Thymus (tissue), 14 donors: ENCODE data around the gene PLAC8. TPM values are rescaled to one million over a fixed set of nuclear protein-coding genes. Genes with fewer than 3 reads are reported as not detected.
"Not testable (repeated sequence)": the region's sequence is repeated elsewhere in the genome, so short reads cannot be mapped to it uniquely, and the experiment has no call there.

Source experiments
- DNase-seq, 9 donors: peaks; one replicate each; pipeline ENCODE4 v3.0.0-alpha.2; 2013; ENCODE audit warnings: low spot score in 9 of 9, low read depth in 6 of 9, missing footprints in 1 of 9
- H3K27ac ChIP-seq, 2 donors: one replicate each; pipeline ENCODE4 v1.5.1; 2013; ENCODE audit warnings: control low read depth in 1 of 2, low read depth in 1 of 2, low read length in 1 of 2, mild to moderate bottlenecking in 1 of 2, moderate library complexity in 1 of 2
- H3K27me3 ChIP-seq, 2 donors: one replicate each; pipeline ENCODE4 v1.5.1; 2013; ENCODE audit warnings: low read length in 1 of 2; ENCODE audit not compliant: control insufficient read depth in 2 of 2, insufficient read depth in 1 of 2
- H3K36me3 ChIP-seq, 2 donors: one replicate each; pipeline ENCODE4 v1.5.1; 2013; ENCODE audit warnings: low read length in 1 of 2, mild to moderate bottlenecking in 1 of 2, moderate library complexity in 1 of 2; ENCODE audit not compliant: control insufficient read depth in 2 of 2, insufficient read depth in 2 of 2
- H3K4me1 ChIP-seq, 2 donors: one replicate each; pipeline ENCODE4 v1.5.1; 2013; ENCODE audit warnings: low read length in 2 of 2; ENCODE audit not compliant: control insufficient read depth in 2 of 2, insufficient read depth in 2 of 2
- H3K4me3 ChIP-seq, 2 donors: one replicate each; pipeline ENCODE4 v1.5.1; 2013; ENCODE audit warnings: low read length in 2 of 2, control low read depth in 1 of 2, mild to moderate bottlenecking in 1 of 2
- H3K9me3 ChIP-seq, 2 donors: one replicate each; pipeline ENCODE4 v1.5.1; 2013; ENCODE audit warnings: low read length in 1 of 2, mild to moderate bottlenecking in 1 of 2; ENCODE audit not compliant: control insufficient read depth in 2 of 2, insufficient read depth in 1 of 2
- WGBS: extraction: QIAGEN DNeasy Blood & Tissue Kit; methylation state at CpG from one replicate; pipeline ENCODE4 v1.1.7; 2013; 5-methylcytosine and 5-hydroxymethylcytosine counted together
- long read RNA-seq, 10 donors: transcript quantifications; one replicate each; lab custom pipeline, GENCODE V29; 2026
- polyA plus RNA-seq: library from polyadenylated mRNA; stranded (reverse); fragments of 200-250 nt; gene quantifications from one replicate; pipeline ENCODE4 v1.2.3, GENCODE V29; 2013
- total RNA-seq: library from RNA; stranded (reverse); fragments of 120-200 nt; gene quantifications from one replicate; pipeline ENCODE4 v1.2.4, GENCODE V29; 2013
- donor health status: healthy.

PLAC8 gene
- total RNA-seq, result 79.8 TPM
- polyA plus RNA-seq, result 48.9 TPM
- long read RNA-seq, donor 1, partial matches to known transcripts, result 0 of 3 reads
- long read RNA-seq, donor 1, other reads (novel, unspliced or antisense), result 0 of 3 reads
- long read RNA-seq, donor 2, result 0 reads
- long read RNA-seq, donor 3, transcript PLAC8-201 (5 exons, 1,447 nt), result major isoform, 45 of 55 reads
- long read RNA-seq, donor 3, transcript PLAC8-205 (4 exons, 489 nt), result minor isoform, 5 of 55 reads
- long read RNA-seq, donor 3, partial matches to known transcripts, result 0 of 55 reads
- long read RNA-seq, donor 3, other reads (novel, unspliced or antisense), result 0 of 55 reads
- long read RNA-seq, donor 4, transcript PLAC8-201 (5 exons, 1,447 nt), result major isoform, 28 of 36 reads
- long read RNA-seq, donor 4, partial matches to known transcripts, result 5 of 36 reads
- long read RNA-seq, donor 4, other reads (novel, unspliced or antisense), result 0 of 36 reads
- long read RNA-seq, donor 5, transcript PLAC8-205 (4 exons, 489 nt), result minor isoform, 8 of 128 reads
- long read RNA-seq, donor 5, transcript PLAC8-201 (5 exons, 1,447 nt), result major isoform, 91 of 128 reads
- long read RNA-seq, donor 5, partial matches to known transcripts, result 25 of 128 reads
- long read RNA-seq, donor 5, other reads (novel, unspliced or antisense), result 0 of 128 reads
- long read RNA-seq, donor 6, transcript PLAC8-201 (5 exons, 1,447 nt), result major isoform, 22 of 37 reads
- long read RNA-seq, donor 6, partial matches to known transcripts, result 13 of 37 reads
- long read RNA-seq, donor 6, other reads (novel, unspliced or antisense), result 0 of 37 reads
- long read RNA-seq, donor 7, transcript PLAC8-201 (5 exons, 1,447 nt), result major isoform, 36 of 42 reads
- long read RNA-seq, donor 7, partial matches to known transcripts, result 5 of 42 reads
- long read RNA-seq, donor 7, other reads (novel, unspliced or antisense), result 0 of 42 reads
- long read RNA-seq, donor 8, transcript PLAC8-201 (5 exons, 1,447 nt), result major isoform, 11 of 11 reads
- long read RNA-seq, donor 8, partial matches to known transcripts, result 0 of 11 reads
- long read RNA-seq, donor 8, other reads (novel, unspliced or antisense), result 0 of 11 reads
- long read RNA-seq, donor 9, transcript PLAC8-201 (5 exons, 1,447 nt), result major isoform, 17 of 17 reads
- long read RNA-seq, donor 9, partial matches to known transcripts, result 0 of 17 reads
- long read RNA-seq, donor 9, other reads (novel, unspliced or antisense), result 0 of 17 reads
- long read RNA-seq, donor 10, transcript PLAC8-201 (5 exons, 1,447 nt), result major isoform, 28 of 35 reads
- long read RNA-seq, donor 10, transcript PLAC8-205 (4 exons, 489 nt), result minor isoform, 5 of 35 reads
- long read RNA-seq, donor 10, partial matches to known transcripts, result 0 of 35 reads
- long read RNA-seq, donor 10, other reads (novel, unspliced or antisense), result 0 of 35 reads

- no peaks in the 10 kb centered on the region for H3K9me3 ChIP-seq
- H3K27ac ChIP-seq, result peak within 1 kb of the TSS; percentile 52 to 79
- 3% methylated on average over 5 of the region's 5 CpGs for WGBS
Observed at GRCh38 chr4:83114576-83114975, at the start of gene PLAC8. Gene PLAC8, minus strand, starts transcription at chr4:83114729. Its CDS starts 6,808 bp downstream, at chr4:83107921.

GRCh38 chr4:83153417-83153816 lies 38.9 kb upstream of the PLAC8 start:
- 46% methylated on average over 2 of the region's 2 CpGs for WGBS
- no peak overlapping the region for H3K4me3 ChIP-seq
- DNase-seq, result no peak
- no peaks in the 10 kb centered on the region for H3K4me1 ChIP-seq
- no peaks in the 10 kb centered on the region for H3K27me3 ChIP-seq
- no peaks in the 10 kb centered on the region for H3K36me3 ChIP-seq
- H3K9me3 ChIP-seq, result peaks cover 0 to 3% of the 10 kb centered on the region in 2 donors
- H3K27ac ChIP-seq, result no peak overlapping the region

More at GRCh38 chr4:83114576-83114975, at the start of gene PLAC8:
- peaks cover 0 to 2% of the 10 kb centered on the region in 2 donors for H3K27me3 ChIP-seq
- peak in 8 of 9 donors; percentile 49 to 86 (median 60) for DNase-seq
- peaks cover 13 to 26% of the 10 kb centered on the region in 2 donors for H3K4me1 ChIP-seq
- peak within 1 kb of the TSS; percentile 41 to 46 for H3K4me3 ChIP-seq
- H3K36me3 ChIP-seq, result no peaks in the 10 kb centered on the region

GRCh38 chr4:83152746-83153145 lies 38.2 kb upstream of the PLAC8 start:
- H3K4me1 ChIP-seq, result no peaks in the 10 kb centered on the region
- no peaks in the 10 kb centered on the region for H3K36me3 ChIP-seq
- no peaks in the 10 kb centered on the region for H3K27me3 ChIP-seq
- WGBS, result 91% methylated on average over 6 of the region's 6 CpGs
- peaks cover 0 to 3% of the 10 kb centered on the region in 2 donors for H3K9me3 ChIP-seq
- H3K27ac ChIP-seq, result no peak overlapping the region
- H3K4me3 ChIP-seq, result no peak overlapping the region
- DNase-seq, result no peak

GRCh38 chr4:83151651-83152050 lies 37.1 kb upstream of the PLAC8 start:
- DNase-seq, result no peak
- no peaks in the 10 kb centered on the region for H3K36me3 ChIP-seq
- H3K27me3 ChIP-seq, result no peaks in the 10 kb centered on the region
- no peak overlapping the region for H3K4me3 ChIP-seq
- peaks cover 0 to 3% of the 10 kb centered on the region in 2 donors for H3K9me3 ChIP-seq
- H3K27ac ChIP-seq, result no peak overlapping the region
- no peaks in the 10 kb centered on the region for H3K4me1 ChIP-seq

GRCh38 chr4:83150653-83151330 lies 36.3 kb upstream of the PLAC8 start:
- WGBS, result 82% methylated on average over 8 of the region's 8 CpGs

GRCh38 chr4:83149865-83150652 lies 35.5 kb upstream of the PLAC8 start:
- H3K36me3 ChIP-seq, result no peaks in the 10 kb centered on the region
- H3K27ac ChIP-seq, result no peak overlapping the region
- H3K27me3 ChIP-seq, result no peaks in the 10 kb centered on the region
- H3K4me1 ChIP-seq, result no peaks in the 10 kb centered on the region
- peaks cover 0 to 3% of the 10 kb centered on the region in 2 donors for H3K9me3 ChIP-seq
- no peak for DNase-seq
- H3K4me3 ChIP-seq, result no peak overlapping the region
- WGBS, result 93% methylated on average over 11 of the region's 11 CpGs

More at GRCh38 chr4:83150653-83151330, 36.3 kb upstream of the PLAC8 start:
- Histone ChIP-seq H3K27ac (no peak overlapping the region), H3K27me3 (no peaks in the 10 kb centered on the region), H3K4me3 (no peak overlapping the region), H3K9me3 (peaks cover 0 to 3% of the 10 kb centered on the region in 2 donors), H3K36me3 (no peaks in the 10 kb centered on the region), H3K4me1 (no peaks in the 10 kb centered on the region)
- no peak for DNase-seq

DNA sequence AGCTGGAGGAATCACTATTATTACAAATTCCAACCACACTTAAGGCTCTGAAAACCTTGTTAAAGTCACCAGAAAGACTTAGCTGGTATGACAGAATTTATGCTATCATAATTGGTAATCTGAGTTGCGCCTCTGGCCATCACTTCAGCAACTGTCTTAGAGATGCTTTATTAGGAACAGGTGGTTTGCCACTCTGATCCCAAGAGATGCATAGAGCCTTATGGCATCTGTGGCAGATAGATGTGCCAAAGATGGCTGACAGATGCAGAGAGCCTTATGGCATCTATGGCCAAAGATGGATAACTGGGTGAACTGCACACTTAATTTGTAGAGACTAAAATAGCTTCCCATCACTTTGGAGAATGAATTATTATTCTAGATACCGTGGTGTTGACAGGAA lies 32.3 kb upstream of the PLAC8 start:
- H3K27ac ChIP-seq, result no peak overlapping the region
- DNase-seq, result no peak
- H3K27me3 ChIP-seq, result no peaks in the 10 kb centered on the region
- no peaks in the 10 kb centered on the region for H3K9me3 ChIP-seq
- no peaks in the 10 kb centered on the region for H3K4me1 ChIP-seq
- H3K36me3 ChIP-seq, result no peaks in the 10 kb centered on the region
- H3K4me3 ChIP-seq, result no peak overlapping the region
- WGBS, result 97% methylated on average over 2 of the region's 2 CpGs

DNA sequence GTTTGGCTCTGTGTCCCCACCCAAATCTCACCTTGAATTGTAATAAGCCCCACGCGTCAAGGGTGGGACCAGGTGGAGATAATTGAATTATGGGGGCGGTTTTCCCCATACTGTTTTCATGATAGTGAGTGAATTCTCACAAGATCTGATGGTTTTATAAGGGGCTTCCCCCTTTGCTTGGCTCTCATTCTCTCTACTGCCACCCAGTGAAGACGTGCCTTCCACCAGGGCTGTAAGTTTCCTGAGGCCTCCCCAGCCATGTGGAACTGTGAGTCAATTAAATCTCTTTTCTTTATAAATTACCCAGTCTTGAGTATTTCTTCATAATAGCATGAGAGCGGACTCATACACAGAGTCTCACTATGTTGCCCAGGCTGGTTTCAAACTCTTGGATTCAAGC lies 31.2 kb upstream of the PLAC8 start:
- H3K36me3 ChIP-seq, H3K27ac ChIP-seq, H3K9me3 ChIP-seq, H3K4me1 ChIP-seq, DNase-seq, H3K27me3 ChIP-seq, H3K4me3 ChIP-seq: not testable (repeated sequence)
- WGBS, result 86% methylated on average over 5 of the region's 5 CpGs
